Measurements from ENCODE around the gene GBP5.
"Not testable (repeated sequence)": the region's sequence is repeated elsewhere in the genome, so short reads cannot be mapped to it uniquely, and the experiment has no call there.

Gene GBP5

DNA sequence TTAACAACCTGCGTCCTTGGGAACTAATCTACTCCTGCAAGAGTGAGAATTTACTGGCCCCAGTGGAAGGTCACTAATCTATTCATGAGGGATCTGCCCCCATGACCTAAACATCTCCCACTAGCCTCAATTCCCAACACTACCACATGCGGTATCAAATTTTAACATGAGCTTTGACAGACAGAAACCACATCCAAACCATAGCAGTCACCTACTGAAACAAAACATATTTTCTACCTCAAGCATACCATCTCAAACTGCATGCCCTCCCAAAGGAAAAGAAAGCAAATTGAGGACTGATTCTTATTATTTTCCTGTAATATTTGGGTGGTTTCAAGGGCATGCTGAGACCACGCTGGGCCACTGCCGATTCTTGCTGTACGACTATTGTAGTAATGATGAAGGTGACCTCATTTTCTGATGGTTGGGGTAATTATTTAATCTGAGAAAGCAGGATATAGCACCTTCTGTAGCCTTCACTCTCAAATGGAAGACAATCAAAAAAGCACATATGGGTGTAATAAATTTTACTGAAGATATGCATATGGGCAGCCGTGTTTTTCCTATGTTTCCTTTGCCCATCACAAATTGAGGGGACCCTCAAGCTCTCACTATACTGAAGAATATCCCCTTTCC is 13.2 kb upstream of the GBP5 start:
- in situ Hi-C loops (cut with MboI; ENCODE audit: low sequenced_read_pairs, unreplicated experiment) = no loop called here
- no peak for DNase-seq (ENCODE audit: low spot score)
- no peak for TF ChIP-seq CTCF (IDR thresholded peaks at IDR 0.05; ENCODE audit: borderline replicate concordance, control extremely low read depth, extremely low read depth, insufficient read depth, missing control alignments)

DNA sequence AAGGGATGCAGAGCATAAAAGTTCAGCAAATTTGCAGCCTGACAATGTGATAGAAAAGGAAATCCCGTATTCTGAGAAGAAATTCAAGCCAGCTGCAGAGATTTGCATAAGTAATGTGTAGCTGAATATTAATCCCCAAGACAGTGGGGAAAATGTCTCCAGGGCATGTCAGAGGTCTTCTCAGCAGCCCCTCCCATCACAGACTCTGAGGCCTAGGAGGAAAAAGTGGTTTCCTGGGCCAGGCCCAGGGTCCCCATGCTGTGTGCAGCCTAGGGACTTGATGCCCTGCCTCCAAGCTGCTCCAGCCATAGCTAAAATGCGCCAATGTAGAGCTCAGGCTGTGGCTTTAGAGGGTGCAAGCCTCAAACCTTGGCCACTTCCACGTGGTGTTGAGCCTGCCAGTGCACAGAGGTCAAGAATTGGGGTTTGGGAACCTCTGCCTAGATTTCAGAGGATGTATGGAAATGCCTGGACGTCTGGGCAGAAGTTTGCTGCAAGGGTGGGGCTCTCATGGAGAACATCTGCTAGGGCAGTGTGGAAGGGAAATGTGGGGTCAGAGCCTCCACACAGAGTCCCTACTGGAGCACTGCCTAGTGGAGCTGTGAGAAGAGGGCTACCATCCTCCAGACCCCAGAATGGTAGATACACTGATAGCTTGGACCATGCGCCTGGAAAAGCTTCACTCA is 11.6 kb upstream of the GBP5 start:
- DNase-seq (ENCODE audit: low spot score); in situ Hi-C loops (cut with MboI; ENCODE audit: low sequenced_read_pairs, unreplicated experiment): not testable (repeated sequence)

DNA sequence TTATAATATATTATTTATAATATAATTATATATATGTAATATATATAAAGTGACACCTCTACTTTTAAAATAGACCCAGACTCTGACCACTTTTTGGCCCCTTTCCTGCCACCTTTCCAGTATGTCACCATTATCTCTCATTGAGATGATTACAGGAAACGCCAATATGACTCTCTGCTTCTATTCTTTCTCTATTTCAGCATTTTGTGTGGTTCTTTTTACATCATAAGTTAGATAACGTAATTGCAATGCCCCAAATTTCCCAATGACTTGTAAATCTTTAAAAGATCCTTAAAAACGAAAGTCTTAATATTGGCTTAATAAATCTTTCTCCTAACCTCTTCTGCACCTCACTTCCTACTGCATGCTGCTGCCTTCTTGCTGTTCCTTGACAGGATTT is 8.1 kb upstream of the GBP5 start:
- no peak for DNase-seq (ENCODE audit: low spot score)
- in situ Hi-C loops (cut with MboI; ENCODE audit: low sequenced_read_pairs, unreplicated experiment) = no loop called here
- TF ChIP-seq CTCF (IDR thresholded peaks at IDR 0.05; ENCODE audit: borderline replicate concordance, control extremely low read depth, extremely low read depth, insufficient read depth, missing control alignments) = no peak

DNA sequence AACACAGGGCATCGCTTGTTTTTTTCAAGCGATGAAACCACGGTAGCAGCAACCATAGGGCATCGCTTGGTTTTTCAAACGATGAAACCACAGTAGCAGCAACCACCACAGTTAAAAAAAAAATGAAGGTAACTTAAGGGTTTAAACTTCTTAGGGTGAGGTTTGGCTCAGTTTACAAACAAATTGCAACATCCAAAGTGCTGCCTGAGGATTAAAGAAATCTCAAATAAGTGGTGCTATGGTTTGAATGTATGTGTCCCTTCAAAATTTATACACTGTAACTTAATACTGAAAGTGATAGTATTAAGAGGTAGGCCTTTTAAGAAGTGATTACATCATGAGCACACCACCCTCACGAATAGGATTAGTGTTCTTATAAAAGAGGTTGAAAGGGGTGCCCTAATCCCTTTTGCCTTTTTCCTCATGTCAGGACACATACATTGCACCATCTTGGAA is 6.4 kb upstream of the GBP5 start:
- no peak for TF ChIP-seq CTCF (IDR thresholded peaks at IDR 0.05; ENCODE audit: borderline replicate concordance, control extremely low read depth, extremely low read depth, insufficient read depth, missing control alignments)
- in situ Hi-C loops (cut with MboI; ENCODE audit: low sequenced_read_pairs, unreplicated experiment) = no loop called here
- no peak for DNase-seq (ENCODE audit: low spot score)

- TF ChIP-seq CTCF (IDR thresholded peaks at IDR 0.05; ENCODE audit: borderline replicate concordance, control extremely low read depth, extremely low read depth, insufficient read depth, missing control alignments) = no peak
- DNase-seq (ENCODE audit: low spot score) = no peak
- in situ Hi-C loops (cut with MboI; ENCODE audit: low sequenced_read_pairs, unreplicated experiment) = no loop called here
Observed at GRCh38 chr1:89277725-89278124, 5.1 kb upstream of the GBP5 start.

- in situ Hi-C loops (cut with MboI; ENCODE audit: low sequenced_read_pairs, unreplicated experiment) = no loop called here
- TF ChIP-seq CTCF (IDR thresholded peaks at IDR 0.05; ENCODE audit: borderline replicate concordance, control extremely low read depth, extremely low read depth, insufficient read depth, missing control alignments) = no peak
- DNase-seq (ENCODE audit: low spot score) = no peak
Observed at GRCh38 chr1:89276690-89277089, 4.0 kb upstream of the GBP5 start.

- in situ Hi-C loops (cut with MboI; ENCODE audit: low sequenced_read_pairs, unreplicated experiment) = no loop called here
- TF ChIP-seq CTCF (IDR thresholded peaks at IDR 0.05; ENCODE audit: borderline replicate concordance, control extremely low read depth, extremely low read depth, insufficient read depth, missing control alignments) = no peak
Observed at GRCh38 chr1:89274411-89274857, 1.8 kb upstream of the GBP5 start.

More at GRCh38 chr1:89274411-89274857, 1.8 kb upstream of the GBP5 start:
- no peak for DNase-seq (ENCODE audit: low spot score)

Data from GM13976 (cell line).